K562 (cell line): ENCODE data around the gene INHBE. TPM values are rescaled to one million over a fixed set of nuclear protein-coding genes. Genes with fewer than 3 reads are reported as not detected.

Experiments
- CBX2 ChIP-seq: fragments of 200-600 bp; sonication (generic); IDR thresholded peaks from one replicate; pipeline ENCODE4 v1.6.1; 2012; ENCODE audit warnings: mild to moderate bottlenecking, low read length, inconsistent platforms; ENCODE audit not compliant: insufficient read depth, poor library complexity, severe bottlenecking
- DPF2 ChIP-seq: fragments of 450-650 bp; IDR thresholded peaks from 2 replicates; pipeline ENCODE4 v1.6.1; 2016
- ERF ChIP-seq: fragments of 450-650 bp; formaldehyde crosslinking; IDR thresholded peaks from 2 replicates; pipeline ENCODE4 v1.4.0; 2020; ENCODE audit warnings: mild to moderate bottlenecking, mixed read lengths
- JUND ChIP-seq, 2 experiments: IDR thresholded peaks; 2 replicates in 1 of 2; 3 replicates in 1 of 2; pipeline ENCODE4 v1.6.1; 2011; ENCODE audit warnings: borderline replicate concordance in 2 of 2, low read depth in 2 of 2, low read length in 2 of 2, improper control_type of control experiment in 1 of 2, missing biosample characterization in 1 of 2, missing genetic modification characterization in 1 of 2, missing genetic modification reagents in 1 of 2
- MITF ChIP-seq: IDR thresholded peaks from 2 replicates; pipeline ENCODE4 v1.6.1; 2014; ENCODE audit warnings: antibody characterized with exemption
- PML ChIP-seq: IDR thresholded peaks from 2 replicates; pipeline ENCODE4 v1.6.1; 2012; ENCODE audit warnings: low read length, inconsistent platforms
- REST ChIP-seq, 2 experiments: fragments of 450-650 bp; formaldehyde crosslinking in 1 of 2; IDR thresholded peaks; 2 replicates each; pipeline versions ENCODE4 v1.4.0 to v1.6.1; 2014 to 2020; ENCODE audit warnings: mild to moderate bottlenecking in 2 of 2, borderline replicate concordance in 1 of 2, low read depth in 1 of 2
- SMARCA5 ChIP-seq: fragments of 450-650 bp; IDR thresholded peaks from 2 replicates; pipeline ENCODE4 v1.6.1; 2016
- VEZF1 ChIP-seq: fragments of 200-800 bp; sonication (Bioruptor generic); IDR thresholded peaks from 2 replicates; pipeline ENCODE4 v1.6.1; 2017; ENCODE audit warnings: missing genetic modification characterization, missing compliant biosample characterization
- ZNF175 ChIP-seq: fragments of 200-800 bp; sonication (Bioruptor generic); IDR thresholded peaks from 2 replicates; pipeline ENCODE4 v1.6.1; 2016; ENCODE audit warnings: low read depth, mild to moderate bottlenecking, missing genetic modification characterization, missing compliant biosample characterization
- ZNF79 ChIP-seq: fragments of 250-450 bp; sonication (Bioruptor Pico); IDR thresholded peaks from 2 replicates; pipeline ENCODE4 v1.4.0; 2020; ENCODE audit warnings: low read depth, mild to moderate bottlenecking, moderate library complexity
- polyA plus RNA-seq, 8 experiments: library from polyadenylated mRNA; depleted of rRNA in 4 of 8; stranded (reverse) in 5 of 8; unstranded in 3 of 8; fragments of >200 nt; fragmentation: Nextera tagmentation in 2 of 8; fragmentation: Illumina TruSeq in 1 of 8; extraction: Ambion mirVana in 2 of 8; extraction: Trizol in 1 of 8; gene quantifications; 2 replicates each; pipeline versions ENCODE4 v1.2.1 to v1.2.3, GENCODE V29; 2011 to 2014; ENCODE audit warnings: inconsistent platforms in 1 of 8, missing spikeins in 1 of 8
- total RNA-seq, 7 experiments: library from RNA; depleted of rRNA in 6 of 7; stranded (reverse); fragments of >200 nt in 6 of 7; fragmentation: Illumina TruSeq in 2 of 7; extraction: Trizol in 2 of 7; gene quantifications; 2 replicates each; pipeline versions ENCODE4 v1.2.1 to v1.2.3, GENCODE V29; 2011 to 2021; ENCODE audit warnings: low replicate concordance in 1 of 7

Gene INHBE
- total and polyA plus RNA-seq, 9 of the 15 experiments (the other 6 are each of a cell fraction or from before 2014, with no cell fraction given), result 0.94 to 9.9 (median 7.3) TPM

GRCh38 chr12:57477710-57478681 lies 22.9 kb downstream of the INHBE start (continued):
- TF ChIP-seq REST (IDR thresholded peaks at IDR 0.05; ENCODE audit: borderline replicate concordance) (no peak), REST (CRISPR knock-in tag; IDR thresholded peaks at IDR 0.05; ENCODE audit: low read depth) (no peak), VEZF1 (peak; percentile 72), MITF (no peak), ERF (CRISPR knock-in tag) (peak; percentile 78; the same call in 1 of the 2 replicates), SMARCA5 (no peak), ZNF79 (CRISPR knock-in tag) (no peak; the same call in 1 of the 2 replicates), CBX2 (no peak), DPF2 (no peak), ZNF175 (peak; percentile 52; the same call in 1 of the 2 replicates), JUND (IDR thresholded peaks at IDR 0.05; ENCODE audit: borderline replicate concordance, low read depth, low read length) (peak; percentile 54; the same call in 1 of the 2 replicates), JUND (tag; IDR thresholded peaks at IDR 0.05; ENCODE audit: borderline replicate concordance, low read depth, low read length) (no peak), PML (no peak)
